ENCODE measurements around the gene WHRN.
A peak's percentile ranks its signal among the peaks of the same experiment; 100 is the strongest.

The WHRN gene

DNA sequence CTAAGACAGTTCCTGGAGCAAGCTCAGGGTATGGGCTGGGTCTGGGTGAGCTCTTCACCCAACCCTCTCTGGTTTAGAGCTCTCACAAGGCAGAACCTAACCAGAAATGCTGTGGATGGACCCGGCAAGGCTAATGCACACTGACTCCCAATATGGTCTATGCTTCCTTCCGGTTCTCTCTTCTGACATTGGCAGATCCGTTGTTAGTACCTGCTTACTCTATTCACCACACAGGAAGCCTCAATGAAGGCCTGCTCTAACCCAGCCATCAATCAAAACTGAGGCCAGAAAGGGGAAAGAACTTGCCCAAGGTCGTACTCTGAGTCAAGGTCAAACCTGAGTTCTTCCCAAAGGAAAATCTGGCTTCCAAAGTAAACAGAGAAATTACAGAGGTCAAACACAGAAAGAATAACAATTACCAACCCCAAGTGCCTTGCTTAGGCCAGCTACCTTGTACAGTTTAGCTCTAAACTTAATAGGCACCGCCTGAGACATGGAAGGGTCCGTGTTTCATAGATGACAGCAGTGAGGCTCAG is 71.5 kb downstream of the WHRN start:
- TF ChIP-seq, protein P1, sequence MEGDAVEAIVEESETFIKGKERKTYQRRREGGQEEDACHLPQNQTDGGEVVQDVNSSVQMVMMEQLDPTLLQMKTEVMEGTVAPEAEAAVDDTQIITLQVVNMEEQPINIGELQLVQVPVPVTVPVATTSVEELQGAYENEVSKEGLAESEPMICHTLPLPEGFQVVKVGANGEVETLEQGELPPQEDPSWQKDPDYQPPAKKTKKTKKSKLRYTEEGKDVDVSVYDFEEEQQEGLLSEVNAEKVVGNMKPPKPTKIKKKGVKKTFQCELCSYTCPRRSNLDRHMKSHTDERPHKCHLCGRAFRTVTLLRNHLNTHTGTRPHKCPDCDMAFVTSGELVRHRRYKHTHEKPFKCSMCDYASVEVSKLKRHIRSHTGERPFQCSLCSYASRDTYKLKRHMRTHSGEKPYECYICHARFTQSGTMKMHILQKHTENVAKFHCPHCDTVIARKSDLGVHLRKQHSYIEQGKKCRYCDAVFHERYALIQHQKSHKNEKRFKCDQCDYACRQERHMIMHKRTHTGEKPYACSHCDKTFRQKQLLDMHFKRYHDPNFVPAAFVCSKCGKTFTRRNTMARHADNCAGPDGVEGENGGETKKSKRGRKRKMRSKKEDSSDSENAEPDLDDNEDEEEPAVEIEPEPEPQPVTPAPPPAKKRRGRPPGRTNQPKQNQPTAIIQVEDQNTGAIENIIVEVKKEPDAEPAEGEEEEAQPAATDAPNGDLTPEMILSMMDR (IDR thresholded peaks at IDR 0.05; ENCODE audit: insufficient read depth, low read depth, low read length, missing control alignments): no peak
- no peak overlapping the region for H3K4me3 ChIP-seq (ENCODE audit: low read depth, low read length)
- peak; percentile 27 for DNase-seq (ENCODE audit: low read depth)

DNA sequence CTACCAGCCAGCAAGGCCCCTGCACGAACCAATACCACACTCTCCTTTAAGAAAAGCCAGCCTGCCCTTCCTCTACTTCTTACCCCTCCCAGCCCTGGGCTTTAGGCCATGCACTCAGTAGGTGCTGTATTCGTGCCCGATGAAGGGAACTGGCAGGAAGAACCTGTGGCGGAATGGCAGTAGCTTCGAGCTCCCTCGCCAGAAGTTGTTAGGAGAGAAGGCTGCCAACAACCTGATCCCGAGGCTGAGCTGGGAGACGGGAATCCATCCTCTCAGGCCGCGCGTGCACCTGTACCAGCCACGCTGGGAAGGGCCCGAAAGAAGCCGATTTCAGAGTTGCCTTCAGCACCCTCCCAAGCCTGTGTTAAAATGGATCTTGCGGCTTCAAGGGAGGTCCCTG is 72.2 kb downstream of the WHRN start:
- TF ChIP-seq, protein P1 (IDR thresholded peaks at IDR 0.05; ENCODE audit: insufficient read depth, low read depth, low read length, missing control alignments): no peak
- H3K4me3 ChIP-seq (ENCODE audit: low read depth, low read length): no peak overlapping the region
- DNase-seq (ENCODE audit: low read depth): no peak

DNA sequence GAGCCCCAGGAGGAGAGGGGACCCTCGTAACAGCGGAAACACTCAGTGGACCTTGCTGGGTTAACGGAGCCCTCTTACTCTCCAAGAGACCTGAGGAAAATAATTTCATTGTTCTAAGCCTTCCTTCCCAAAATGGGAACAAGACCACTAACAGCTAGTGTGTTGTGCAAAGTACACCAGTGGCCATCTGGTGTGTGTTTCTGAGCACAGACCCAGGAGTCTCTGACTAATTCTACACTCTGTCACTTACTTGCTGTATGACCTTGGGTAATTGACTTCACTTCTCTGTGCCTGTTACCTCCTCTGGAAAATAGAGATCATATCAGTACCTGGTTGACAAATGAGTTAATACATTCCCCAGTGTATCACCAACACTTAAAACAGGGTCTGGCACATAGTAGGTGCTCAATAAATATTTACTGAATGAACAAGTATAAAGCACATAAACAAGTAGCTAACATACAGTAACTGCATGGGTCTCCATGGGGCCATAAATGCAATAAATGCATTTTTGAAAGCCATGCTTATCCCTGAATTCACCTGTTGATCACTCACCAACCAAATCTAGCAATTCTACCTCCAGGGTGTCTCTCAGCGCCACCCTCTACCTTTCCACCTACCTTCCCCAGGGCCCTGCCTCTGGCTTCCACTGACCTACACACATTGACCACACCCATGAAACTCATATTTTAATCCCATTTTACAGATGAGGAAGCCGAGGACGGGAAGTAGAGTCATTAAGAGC is 72.8 kb downstream of the WHRN start:
- H3K4me3 ChIP-seq (ENCODE audit: low read depth, low read length): no peak overlapping the region
- TF ChIP-seq, protein P1 (IDR thresholded peaks at IDR 0.05; ENCODE audit: insufficient read depth, low read depth, low read length, missing control alignments): no peak
- no peak for DNase-seq (ENCODE audit: low read depth)

DNA sequence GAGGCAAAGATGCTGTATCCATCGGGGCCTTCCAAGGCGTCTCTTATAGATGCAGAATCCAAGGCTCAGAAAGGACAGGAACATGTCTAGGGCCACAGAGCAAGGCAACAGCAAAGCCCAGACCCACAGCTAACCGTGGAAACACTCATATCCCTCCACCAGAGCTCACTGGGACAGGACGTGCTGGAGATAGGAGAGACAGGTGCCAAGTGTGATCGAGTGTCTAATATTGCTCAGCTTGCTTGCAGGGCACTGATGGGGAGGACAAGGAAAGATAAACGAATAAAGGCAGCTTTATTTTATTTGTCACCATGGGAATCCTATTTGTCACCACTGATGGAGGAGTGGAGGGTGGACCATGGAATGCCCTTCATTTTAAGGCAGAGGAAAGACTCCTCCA is 73.5 kb downstream of the WHRN start:
- TF ChIP-seq, protein P1 (IDR thresholded peaks at IDR 0.05; ENCODE audit: insufficient read depth, low read depth, low read length, missing control alignments): no peak
- no peak overlapping the region for H3K4me3 ChIP-seq (ENCODE audit: low read depth, low read length)
- no peak for DNase-seq (ENCODE audit: low read depth)

DNA sequence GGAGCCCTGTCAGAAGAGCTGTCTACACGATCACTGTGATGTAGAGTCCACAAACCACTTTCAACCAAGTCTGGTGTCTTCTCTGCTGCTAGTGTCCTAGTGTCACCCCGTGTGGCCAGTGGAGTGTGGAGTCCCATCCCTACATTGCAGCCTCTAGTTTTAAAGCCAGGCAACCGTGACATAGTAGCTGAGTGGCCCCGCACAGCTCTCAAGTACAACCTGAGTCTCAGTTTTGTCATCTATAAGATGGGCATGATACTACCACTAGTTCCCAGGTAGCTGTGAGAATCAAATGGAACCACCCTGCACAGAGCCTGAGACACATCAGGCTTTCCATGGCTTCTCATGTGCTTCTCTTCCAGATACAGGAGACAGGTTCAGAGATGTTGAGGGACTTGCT is 74.3 kb downstream of the WHRN start:
- TF ChIP-seq, protein P1 (IDR thresholded peaks at IDR 0.05; ENCODE audit: insufficient read depth, low read depth, low read length, missing control alignments): no peak
- no peak for DNase-seq (ENCODE audit: low read depth)
- no peak overlapping the region for H3K4me3 ChIP-seq (ENCODE audit: low read depth, low read length)

DNA sequence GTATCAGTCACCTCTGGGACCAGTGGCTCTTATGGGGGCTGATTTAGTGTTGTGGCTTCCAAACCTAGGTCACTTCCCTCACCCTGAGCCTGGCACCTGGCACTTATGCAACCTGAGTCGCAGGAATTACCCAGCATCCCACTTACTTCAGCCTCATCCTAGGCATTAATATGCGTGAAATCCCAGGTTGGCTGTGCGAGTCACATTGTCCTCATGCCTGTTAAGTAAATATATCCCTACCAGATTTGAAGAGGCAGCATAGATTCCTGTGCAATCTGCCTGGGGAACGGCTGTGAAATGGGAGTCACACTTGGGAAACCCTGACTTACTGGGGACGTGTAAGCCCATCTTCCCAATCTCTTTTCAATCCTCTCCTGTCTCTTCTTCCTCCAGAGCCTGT is 74.8 kb downstream of the WHRN start:
- TF ChIP-seq, protein P1 (IDR thresholded peaks at IDR 0.05; ENCODE audit: insufficient read depth, low read depth, low read length, missing control alignments): no peak
- no peak for DNase-seq (ENCODE audit: low read depth)

DNA sequence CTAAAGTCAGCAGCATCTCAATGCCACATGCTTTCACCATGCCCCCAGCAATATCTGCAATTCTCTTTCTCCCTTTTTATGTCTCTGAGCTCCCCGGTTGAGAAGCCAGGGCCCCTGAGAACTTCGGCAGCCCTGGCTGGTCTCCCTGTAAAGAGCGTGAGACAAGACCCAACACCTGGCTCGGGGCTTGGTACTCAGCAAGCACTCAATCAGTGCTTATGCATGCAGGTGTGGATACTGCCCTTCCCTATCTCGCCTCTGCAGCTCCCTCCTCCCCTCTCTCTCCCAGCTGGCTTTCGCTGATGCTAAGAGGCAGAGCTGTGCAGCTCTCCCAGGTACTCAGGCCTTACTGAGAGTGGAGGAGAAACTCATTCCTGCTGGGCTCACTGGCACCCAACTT is 75.8 kb downstream of the WHRN start:
- TF ChIP-seq, protein P1 (IDR thresholded peaks at IDR 0.05; ENCODE audit: insufficient read depth, low read depth, low read length, missing control alignments): no peak

More for the DNA sequence above, 74.8 kb downstream of the WHRN start:
- H3K4me3 ChIP-seq (ENCODE audit: low read depth, low read length): no peak overlapping the region

More for the DNA sequence above, 75.8 kb downstream of the WHRN start:
- no peak for DNase-seq (ENCODE audit: low read depth)
- no peak overlapping the region for H3K4me3 ChIP-seq (ENCODE audit: low read depth, low read length)

Measured in GM12865 (cell line).